Measurements from ENCODE around the gene IPO7.
A peak's percentile ranks its signal among the peaks of the same experiment; 100 is the strongest.

Gene IPO7

DNA sequence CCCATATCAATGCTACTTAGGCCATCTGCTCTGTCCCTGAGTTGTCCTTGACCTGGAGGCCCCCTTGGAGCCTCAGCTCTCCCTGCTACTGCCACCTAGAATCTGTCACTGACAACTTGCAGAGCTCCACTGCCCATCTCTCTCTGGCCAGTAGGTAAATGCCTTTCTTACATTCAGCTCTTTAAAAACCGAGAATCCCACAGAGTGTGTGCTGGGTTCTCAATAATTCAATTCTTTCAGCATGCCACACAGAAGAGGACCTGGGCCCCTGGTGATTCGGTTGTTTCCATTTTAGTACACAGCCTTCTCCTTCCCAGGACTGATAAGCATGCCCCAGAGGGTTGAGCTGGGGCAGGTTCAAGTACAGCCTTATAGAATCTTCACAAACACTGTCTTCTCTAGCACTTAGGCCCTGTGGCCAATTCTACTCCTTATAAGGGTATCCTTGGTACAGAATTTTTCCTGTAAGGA, 22.0 kb upstream of the IPO7 start:
- TF ChIP-seq, protein P1, sequence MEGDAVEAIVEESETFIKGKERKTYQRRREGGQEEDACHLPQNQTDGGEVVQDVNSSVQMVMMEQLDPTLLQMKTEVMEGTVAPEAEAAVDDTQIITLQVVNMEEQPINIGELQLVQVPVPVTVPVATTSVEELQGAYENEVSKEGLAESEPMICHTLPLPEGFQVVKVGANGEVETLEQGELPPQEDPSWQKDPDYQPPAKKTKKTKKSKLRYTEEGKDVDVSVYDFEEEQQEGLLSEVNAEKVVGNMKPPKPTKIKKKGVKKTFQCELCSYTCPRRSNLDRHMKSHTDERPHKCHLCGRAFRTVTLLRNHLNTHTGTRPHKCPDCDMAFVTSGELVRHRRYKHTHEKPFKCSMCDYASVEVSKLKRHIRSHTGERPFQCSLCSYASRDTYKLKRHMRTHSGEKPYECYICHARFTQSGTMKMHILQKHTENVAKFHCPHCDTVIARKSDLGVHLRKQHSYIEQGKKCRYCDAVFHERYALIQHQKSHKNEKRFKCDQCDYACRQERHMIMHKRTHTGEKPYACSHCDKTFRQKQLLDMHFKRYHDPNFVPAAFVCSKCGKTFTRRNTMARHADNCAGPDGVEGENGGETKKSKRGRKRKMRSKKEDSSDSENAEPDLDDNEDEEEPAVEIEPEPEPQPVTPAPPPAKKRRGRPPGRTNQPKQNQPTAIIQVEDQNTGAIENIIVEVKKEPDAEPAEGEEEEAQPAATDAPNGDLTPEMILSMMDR (conservative IDR thresholded peaks at IDR 0.05; ENCODE audit: control insufficient read depth, insufficient read depth, low read depth, low read length), result no peak
- DNase-seq (ENCODE audit: low read depth), result no peak
- no peak overlapping the region for H3K4me3 ChIP-seq (ENCODE audit: control insufficient read depth, low read depth, low read length)

DNA sequence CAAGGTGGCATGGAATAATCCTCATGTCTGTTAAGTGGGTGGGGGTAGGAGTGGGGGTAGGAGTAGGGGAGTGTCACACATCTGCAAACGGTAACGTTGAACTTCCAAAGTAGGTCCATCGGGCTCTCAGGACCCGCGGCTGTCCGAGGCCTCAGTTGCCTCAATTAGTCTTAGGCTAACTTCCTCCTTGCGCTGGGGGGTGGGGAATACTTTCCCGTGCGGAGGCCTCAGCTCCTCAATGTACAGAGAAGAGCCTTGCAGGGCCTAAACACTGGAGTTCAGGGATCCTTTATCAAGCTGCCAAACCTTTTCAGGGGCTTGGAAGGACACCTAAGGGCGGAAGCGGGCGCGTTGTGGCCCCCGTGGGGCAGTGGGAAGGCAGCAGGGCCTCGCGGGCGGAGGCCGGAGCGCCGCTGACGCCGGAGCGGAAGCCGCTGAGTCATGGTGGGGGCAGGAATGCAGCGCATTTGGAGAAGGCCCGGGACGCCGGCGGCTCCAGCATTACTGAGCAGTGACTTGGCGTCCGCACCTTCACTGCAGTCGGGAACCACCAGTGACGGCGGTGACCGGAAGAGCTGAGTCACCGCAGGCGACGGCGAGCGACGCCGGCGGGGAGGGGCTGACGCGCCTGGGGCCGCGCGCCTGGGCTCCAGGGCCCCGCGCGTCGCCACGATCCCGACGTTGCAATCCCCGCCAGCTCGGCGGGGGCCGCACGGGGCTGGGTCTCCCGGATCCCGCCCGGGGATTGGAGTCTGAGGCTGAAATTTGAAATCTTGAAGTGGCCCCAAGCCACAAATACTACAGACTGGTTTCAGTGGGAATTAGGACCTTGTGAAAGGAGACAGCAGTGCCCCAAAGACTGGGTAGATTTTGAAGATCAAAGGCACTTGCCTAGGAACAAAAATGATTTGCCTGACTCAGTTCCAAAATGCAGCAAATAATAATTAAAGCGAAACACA, 20.2 kb upstream of the IPO7 start:
- peak overlapping the region; percentile 39 for H3K4me3 ChIP-seq (ENCODE audit: control insufficient read depth, low read depth, low read length)
- TF ChIP-seq, protein P1 (conservative IDR thresholded peaks at IDR 0.05; ENCODE audit: control insufficient read depth, insufficient read depth, low read depth, low read length), result no peak
- peak; percentile 94 for DNase-seq (ENCODE audit: low read depth)

DNA sequence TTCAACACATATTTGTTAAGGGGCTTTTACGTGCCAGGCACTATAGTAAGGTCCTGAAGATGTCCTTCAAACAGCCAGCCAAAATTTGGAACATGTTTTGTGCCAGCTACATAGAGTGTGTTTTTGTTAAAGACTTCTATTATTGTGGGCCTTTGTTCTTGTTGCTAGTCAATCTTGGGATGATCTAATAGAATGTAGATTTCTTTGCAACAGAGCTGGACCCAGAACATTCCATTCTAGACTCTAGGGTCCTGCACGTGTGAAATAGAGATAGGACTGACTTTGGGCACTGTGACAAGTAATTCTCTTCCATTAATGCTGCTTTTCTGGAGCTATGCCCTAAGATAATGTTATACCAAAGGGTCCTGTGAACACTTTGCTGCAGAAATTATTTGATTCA, 16.9 kb upstream of the IPO7 start:
- TF ChIP-seq, protein P1 (conservative IDR thresholded peaks at IDR 0.05; ENCODE audit: control insufficient read depth, insufficient read depth, low read depth, low read length), result no peak
- no peak overlapping the region for H3K4me3 ChIP-seq (ENCODE audit: control insufficient read depth, low read depth, low read length)
- DNase-seq (ENCODE audit: low read depth), result no peak

DNA sequence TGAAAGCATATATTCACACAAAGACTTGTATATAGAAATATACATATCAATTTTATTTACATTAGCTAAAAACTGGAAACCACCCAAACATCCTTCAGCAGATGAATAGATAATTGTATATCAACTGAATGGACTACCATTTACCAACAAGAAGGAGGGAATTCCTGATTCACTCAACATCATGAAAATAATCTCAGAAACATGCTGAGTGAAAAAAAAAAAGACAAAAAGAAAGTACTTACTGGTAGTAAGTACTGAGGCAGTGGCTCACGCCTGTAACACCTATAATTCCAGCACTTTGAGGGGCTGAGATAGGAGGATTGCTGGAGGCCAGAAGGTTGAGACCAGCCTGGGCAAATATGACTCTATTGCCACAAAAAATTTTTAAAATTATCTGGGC, 7.4 kb upstream of the IPO7 start:
- DNase-seq (ENCODE audit: low read depth), result no peak
- no peak overlapping the region for H3K4me3 ChIP-seq (ENCODE audit: control insufficient read depth, low read depth, low read length)
- TF ChIP-seq, protein P1 (conservative IDR thresholded peaks at IDR 0.05; ENCODE audit: control insufficient read depth, insufficient read depth, low read depth, low read length), result no peak

DNA sequence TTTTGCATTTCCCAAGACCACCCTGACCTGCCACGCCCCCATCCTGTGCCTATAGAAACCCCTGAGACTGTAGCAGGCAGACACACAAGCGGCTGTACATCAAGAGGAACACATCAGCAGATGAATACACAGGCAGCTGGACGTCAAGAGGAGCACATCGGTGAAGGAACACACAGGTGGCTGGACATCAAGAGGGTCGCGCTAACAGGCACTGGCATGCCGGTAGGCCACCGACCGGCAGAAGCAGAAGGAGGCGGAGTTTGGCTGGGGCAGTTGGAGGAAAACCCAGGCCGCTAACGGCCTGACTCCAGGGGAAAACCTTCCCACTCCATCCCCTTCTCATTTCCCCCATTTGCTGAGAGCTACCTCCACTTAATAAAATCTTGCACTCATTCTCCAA, 5.4 kb upstream of the IPO7 start:
- TF ChIP-seq, protein P1 (conservative IDR thresholded peaks at IDR 0.05; ENCODE audit: control insufficient read depth, insufficient read depth, low read depth, low read length), result no peak
- no peak for DNase-seq (ENCODE audit: low read depth)
- H3K4me3 ChIP-seq (ENCODE audit: control insufficient read depth, low read depth, low read length), result no peak overlapping the region

DNA sequence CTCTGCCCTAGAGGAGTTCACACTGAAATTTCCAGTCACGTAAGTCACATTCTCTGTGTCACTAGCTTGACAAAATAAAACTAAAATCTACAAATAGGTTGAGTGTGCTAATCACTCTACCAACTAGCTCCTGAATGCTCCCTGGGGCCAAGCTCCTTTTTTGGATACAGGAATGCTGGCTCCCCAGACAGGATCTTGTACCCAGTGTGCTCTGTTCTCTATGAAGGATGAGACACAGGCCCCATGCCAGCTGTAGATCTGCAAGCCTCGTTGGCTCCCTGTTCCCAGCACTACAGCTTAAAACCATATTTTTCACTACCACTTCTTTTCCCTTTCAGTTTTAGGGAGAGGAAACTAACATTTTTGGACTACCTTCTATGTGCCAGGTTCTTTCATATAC, 3.7 kb upstream of the IPO7 start:
- TF ChIP-seq, protein P1 (conservative IDR thresholded peaks at IDR 0.05; ENCODE audit: control insufficient read depth, insufficient read depth, low read depth, low read length), result no peak
- H3K4me3 ChIP-seq (ENCODE audit: control insufficient read depth, low read depth, low read length), result no peak overlapping the region
- no peak for DNase-seq (ENCODE audit: low read depth)
